Measurements from ENCODE around the gene ACTRT2. TPM values are rescaled to one million over a fixed set of nuclear protein-coding genes. Genes with fewer than 3 reads are reported as not detected.

ACTRT2 gene
- total RNA-seq, 1 experiment from 2014 or later = not detected

DNA sequence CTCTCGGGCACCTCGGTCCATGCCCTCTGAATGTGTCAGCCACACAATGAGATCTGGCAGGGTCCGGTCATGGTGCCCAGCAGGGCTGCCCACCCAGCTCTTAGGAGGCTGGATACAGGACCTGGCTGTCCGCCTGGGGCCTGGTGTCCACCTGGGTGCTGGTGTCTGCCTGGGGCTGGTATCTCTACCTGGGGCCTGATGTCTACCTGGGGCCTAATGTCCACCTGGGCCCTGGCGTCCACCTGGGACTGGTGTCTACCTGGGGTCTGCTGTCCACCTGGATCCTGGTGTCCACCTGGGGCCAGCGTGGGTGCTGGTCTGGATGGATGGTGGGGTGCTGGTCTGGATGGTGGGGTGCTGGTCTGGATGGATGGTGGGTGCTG is 45.1 kb upstream of the ACTRT2 start:
- no peak overlapping the region for H3T11ph ChIP-seq (ENCODE audit: low read length)
- no peak overlapping the region for H4K8ac ChIP-seq (replicated peaks; ENCODE audit: insufficient read length, low read depth, low read length)
- H4K20me1 ChIP-seq (ENCODE audit: control insufficient read depth, insufficient read depth, insufficient read length) = no peaks in the 10 kb centered on the region
- H3K23me2 ChIP-seq (ENCODE audit: insufficient read length, low read depth, low read length, poor library complexity, severe bottlenecking) = no peaks in the 10 kb centered on the region
- no peak overlapping the region for H2BK12ac ChIP-seq (ENCODE audit: insufficient read length, low read depth, low read length)
- no peak overlapping the region for H3K4ac ChIP-seq (ENCODE audit: low read depth, low read length)
- no peak overlapping the region for H2BK20ac ChIP-seq (ENCODE audit: low read depth, low read length, poor library complexity, severe bottlenecking)
- no peaks in the 10 kb centered on the region for H3K27me3 ChIP-seq (ENCODE audit: insufficient read depth, low read length)
- H2BK15ac ChIP-seq (ENCODE audit: low read depth, low read length) = no peak overlapping the region
- peaks cover 74% of the 10 kb centered on the region for H3K9me3 ChIP-seq (ENCODE audit: control insufficient read depth, low read depth, low read length)
- no peak overlapping the region for H2BK120ac ChIP-seq (ENCODE audit: low read depth, low read length, poor library complexity, severe bottlenecking)
- no peak overlapping the region for H2AK5ac ChIP-seq (ENCODE audit: insufficient read length, low read length)
- H3K23ac ChIP-seq (ENCODE audit: insufficient read length, low read depth, low read length) = no peak overlapping the region
- H3K14ac ChIP-seq (ENCODE audit: insufficient read depth, low read length) = no peak overlapping the region
- no peaks in the 10 kb centered on the region for H3K4me1 ChIP-seq (ENCODE audit: insufficient read depth, low read length)
- H4K5ac ChIP-seq (ENCODE audit: insufficient read length, low read depth, low read length) = no peak overlapping the region
- H3K18ac ChIP-seq (ENCODE audit: insufficient read length, low read depth, low read length) = no peak overlapping the region
- no peak overlapping the region for H3K4me3 Mint-ChIP-seq
- no peak overlapping the region for H3K4me2 ChIP-seq (ENCODE audit: insufficient read depth, insufficient read length, low read length)
- H2AFZ ChIP-seq (ENCODE audit: low read length) = no peak overlapping the region
- no peaks in the 10 kb centered on the region for H3K4me1 Mint-ChIP-seq
- DNase-seq = peak; percentile 4
- peaks cover 0 to 57% of the 10 kb centered on the region in 2 experiments; a peak in 3 of 5 replicates for H3K9me3 Mint-ChIP-seq
- no peak overlapping the region for H3K27ac ChIP-seq (ENCODE audit: insufficient read length, low read depth, low read length)
- H3K9ac ChIP-seq (ENCODE audit: extremely low read depth, insufficient read length, low read length) = no peak overlapping the region
- H3K56ac ChIP-seq (ENCODE audit: insufficient read length, low read depth, low read length) = no peak overlapping the region
- TF ChIP-seq, protein P1, sequence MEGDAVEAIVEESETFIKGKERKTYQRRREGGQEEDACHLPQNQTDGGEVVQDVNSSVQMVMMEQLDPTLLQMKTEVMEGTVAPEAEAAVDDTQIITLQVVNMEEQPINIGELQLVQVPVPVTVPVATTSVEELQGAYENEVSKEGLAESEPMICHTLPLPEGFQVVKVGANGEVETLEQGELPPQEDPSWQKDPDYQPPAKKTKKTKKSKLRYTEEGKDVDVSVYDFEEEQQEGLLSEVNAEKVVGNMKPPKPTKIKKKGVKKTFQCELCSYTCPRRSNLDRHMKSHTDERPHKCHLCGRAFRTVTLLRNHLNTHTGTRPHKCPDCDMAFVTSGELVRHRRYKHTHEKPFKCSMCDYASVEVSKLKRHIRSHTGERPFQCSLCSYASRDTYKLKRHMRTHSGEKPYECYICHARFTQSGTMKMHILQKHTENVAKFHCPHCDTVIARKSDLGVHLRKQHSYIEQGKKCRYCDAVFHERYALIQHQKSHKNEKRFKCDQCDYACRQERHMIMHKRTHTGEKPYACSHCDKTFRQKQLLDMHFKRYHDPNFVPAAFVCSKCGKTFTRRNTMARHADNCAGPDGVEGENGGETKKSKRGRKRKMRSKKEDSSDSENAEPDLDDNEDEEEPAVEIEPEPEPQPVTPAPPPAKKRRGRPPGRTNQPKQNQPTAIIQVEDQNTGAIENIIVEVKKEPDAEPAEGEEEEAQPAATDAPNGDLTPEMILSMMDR (conservative IDR thresholded peaks at IDR 0.05) = no peak
- WGBS (ENCODE audit: extremely low coverage, insufficient read length, low lambda C conversion rate) = no CpG with 5 or more reads among the region's 6 CpGs
- H3K27me3 Mint-ChIP-seq (ENCODE audit: low read depth) = no peaks in the 10 kb centered on the region; the same call in none of the 2 replicates
- H3K79me1 ChIP-seq (ENCODE audit: insufficient read depth, low read depth, low read length, poor library complexity, severe bottlenecking) = no peaks in the 10 kb centered on the region
- 0 out of 7 replicates have a peak, but pooled peaks cover 0 to 7% (median 0%) of the 10 kb centered on the region in 3 experiments for H3K36me3 Mint-ChIP-seq (ENCODE audit: insufficient read depth in 1 of 3, low read depth in 3 of 3)
- no peak overlapping the region for H4K91ac ChIP-seq (ENCODE audit: insufficient read length, low read depth, low read length)
- H3K27ac Mint-ChIP-seq = no peak overlapping the region
- H2BK5ac ChIP-seq (ENCODE audit: insufficient read length, low read length) = no peak overlapping the region
- H3K79me2 ChIP-seq (ENCODE audit: insufficient read depth, low read length) = no peaks in the 10 kb centered on the region
